DOHH2 (cell line): ENCODE measurements around the gene PHAX.

Experiments used
- H3F3A ChIP-seq: fragments of 200-600 bp; sonication (generic), shearing (Covaris generic); 2 replicates; pipeline ENCODE4 v1.6.0; 2016; ENCODE audit warnings: antibody characterized with exemption, mild to moderate bottlenecking; ENCODE audit not compliant: control insufficient read depth, insufficient read depth
- H3K27ac ChIP-seq: fragments of 200-600 bp; sonication (generic); 2 replicates; pipeline ENCODE4 v1.5.1; 2014; ENCODE audit warnings: low read depth, mild to moderate bottlenecking, low read length, moderate library complexity
- H3K27me3 ChIP-seq: fragments of 200-600 bp; sonication (generic); 2 replicates; pipeline ENCODE4 v1.6.1; 2014; ENCODE audit warnings: mild to moderate bottlenecking, low read length, mixed read lengths; ENCODE audit not compliant: control insufficient read depth
- H3K36me3 ChIP-seq: fragments of 200-600 bp; sonication (generic); 2 replicates; pipeline ENCODE4 v1.6.1; 2014; ENCODE audit warnings: mild to moderate bottlenecking, low read length, moderate library complexity, mixed read lengths; ENCODE audit not compliant: control insufficient read depth
- H3K4me1 ChIP-seq: fragments of 200-600 bp; sonication (generic); 2 replicates; pipeline ENCODE4 v1.6.1; 2014; ENCODE audit warnings: mild to moderate bottlenecking, low read length, mixed read lengths; ENCODE audit not compliant: control insufficient read depth
- H3K4me2 ChIP-seq: fragments of 200-600 bp; sonication (generic); 2 replicates; pipeline ENCODE4 v1.6.0; 2014; ENCODE audit warnings: mild to moderate bottlenecking, low read length, moderate library complexity
- H3K4me3 ChIP-seq: fragments of 200-600 bp; sonication (generic); 2 replicates; pipeline ENCODE4 v1.5.1; 2014; ENCODE audit warnings: mild to moderate bottlenecking, low read length, mixed read lengths
- H3K79me2 ChIP-seq: fragments of 200-600 bp; sonication (generic); 2 replicates; pipeline ENCODE4 v1.6.1; 2014; ENCODE audit warnings: mild to moderate bottlenecking, low read length, mixed read lengths; ENCODE audit not compliant: control insufficient read depth
- H3K9me2 ChIP-seq: fragments of 200-600 bp; sonication (generic); replicated peaks from 2 replicates; pipeline ENCODE4 v1.6.1; 2014; ENCODE audit warnings: mild to moderate bottlenecking, low read length, mixed read lengths; ENCODE audit not compliant: control insufficient read depth
- H3K9me3 ChIP-seq: fragments of 200-600 bp; sonication (generic); 2 replicates; pipeline ENCODE4 v1.6.1; 2014; ENCODE audit warnings: antibody characterized with exemption, low read length, mixed read lengths; ENCODE audit not compliant: control insufficient read depth, insufficient read depth
- H4K20me1 ChIP-seq: fragments of 200-600 bp; sonication (generic); 2 replicates; pipeline ENCODE4 v1.6.0; 2014; ENCODE audit warnings: low read depth, mild to moderate bottlenecking, antibody characterized with exemption, low read length, moderate library complexity; ENCODE audit not compliant: control insufficient read depth, insufficient read depth
- EZH2phosphoT487 ChIP-seq: fragments of 200-600 bp; sonication (generic); IDR thresholded peaks from 2 replicates; pipeline ENCODE4 v1.6.1; 2017; ENCODE audit warnings: borderline replicate concordance, mild to moderate bottlenecking, antibody characterized with exemption, low read length, moderate library complexity, mixed read lengths
- TF ChIP-seq, protein P1 (sequence below): fragments of 200-600 bp; sonication (generic); IDR thresholded peaks from one replicate; pipeline ENCODE4 v1.5.1; 2014; ENCODE audit warnings: antibody characterized with exemption, mild to moderate bottlenecking, low read depth, low read length; ENCODE audit not compliant: poor library complexity, severe bottlenecking

The PHAX gene

GRCh38 chr5:126610160-126610559 lies 9.4 kb downstream of the PHAX start:
- Histone ChIP-seq H3K36me3 (peaks cover 91% of the 10 kb centered on the region), H3K9me3 (no peaks in the 10 kb centered on the region), H3K4me2 (peak overlapping the region; percentile 24; the same call in 1 of the 2 replicates), H3K79me2 (peaks cover 97% of the 10 kb centered on the region), H3K9me2 (no peaks in the 10 kb centered on the region), H3K27me3 (no peaks in the 10 kb centered on the region), H3F3A (0 out of 2 replicates have a peak, but pooled peaks cover 3% of the 10 kb centered on the region), H3K4me1 (peaks cover 71% of the 10 kb centered on the region), H3K27ac (no peak overlapping the region), H3K4me3 (no peak overlapping the region), H4K20me1 (peaks cover 5% of the 10 kb centered on the region; the same call in 1 of the 2 replicates)
- no peak for TF ChIP-seq EZH2phosphoT487
- TF ChIP-seq, protein P1, sequence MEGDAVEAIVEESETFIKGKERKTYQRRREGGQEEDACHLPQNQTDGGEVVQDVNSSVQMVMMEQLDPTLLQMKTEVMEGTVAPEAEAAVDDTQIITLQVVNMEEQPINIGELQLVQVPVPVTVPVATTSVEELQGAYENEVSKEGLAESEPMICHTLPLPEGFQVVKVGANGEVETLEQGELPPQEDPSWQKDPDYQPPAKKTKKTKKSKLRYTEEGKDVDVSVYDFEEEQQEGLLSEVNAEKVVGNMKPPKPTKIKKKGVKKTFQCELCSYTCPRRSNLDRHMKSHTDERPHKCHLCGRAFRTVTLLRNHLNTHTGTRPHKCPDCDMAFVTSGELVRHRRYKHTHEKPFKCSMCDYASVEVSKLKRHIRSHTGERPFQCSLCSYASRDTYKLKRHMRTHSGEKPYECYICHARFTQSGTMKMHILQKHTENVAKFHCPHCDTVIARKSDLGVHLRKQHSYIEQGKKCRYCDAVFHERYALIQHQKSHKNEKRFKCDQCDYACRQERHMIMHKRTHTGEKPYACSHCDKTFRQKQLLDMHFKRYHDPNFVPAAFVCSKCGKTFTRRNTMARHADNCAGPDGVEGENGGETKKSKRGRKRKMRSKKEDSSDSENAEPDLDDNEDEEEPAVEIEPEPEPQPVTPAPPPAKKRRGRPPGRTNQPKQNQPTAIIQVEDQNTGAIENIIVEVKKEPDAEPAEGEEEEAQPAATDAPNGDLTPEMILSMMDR: no peak

DNA sequence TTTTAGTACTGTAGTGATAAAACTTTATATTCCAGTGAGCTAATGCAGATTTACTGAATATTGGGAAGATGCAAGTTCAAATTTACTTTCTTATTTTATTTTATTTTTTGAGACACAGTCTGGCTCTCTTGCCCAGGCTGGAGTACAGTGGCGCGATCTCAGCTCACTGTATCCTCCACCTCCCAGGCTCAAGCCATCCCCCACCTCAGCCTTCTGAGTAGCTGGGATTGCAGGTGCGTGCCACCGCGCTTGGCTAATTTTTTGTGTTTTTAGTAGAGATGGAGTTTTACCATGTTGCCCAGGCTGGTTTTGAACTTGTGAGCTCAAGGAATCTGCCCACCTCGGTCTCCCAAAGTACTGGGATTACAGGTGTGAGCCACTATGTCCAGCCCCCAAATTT lies 9.9 kb downstream of the PHAX start:
- H3K9me3 ChIP-seq: no peaks in the 10 kb centered on the region
- 0 out of 2 replicates have a peak, but pooled peaks cover 3% of the 10 kb centered on the region for H3F3A ChIP-seq
- peaks cover 97% of the 10 kb centered on the region for H3K79me2 ChIP-seq
- H3K27me3 ChIP-seq: no peaks in the 10 kb centered on the region
- H3K27ac ChIP-seq: no peak overlapping the region
- peaks cover 71% of the 10 kb centered on the region for H3K4me1 ChIP-seq
- no peak overlapping the region for H3K4me2 ChIP-seq
- peaks cover 87% of the 10 kb centered on the region for H3K36me3 ChIP-seq
- H4K20me1 ChIP-seq: peaks cover 5% of the 10 kb centered on the region; the same call in 1 of the 2 replicates
- no peaks in the 10 kb centered on the region for H3K9me2 ChIP-seq
- H3K4me3 ChIP-seq: no peak overlapping the region
- TF ChIP-seq EZH2phosphoT487: no peak
- TF ChIP-seq, protein P1: no peak

DNA sequence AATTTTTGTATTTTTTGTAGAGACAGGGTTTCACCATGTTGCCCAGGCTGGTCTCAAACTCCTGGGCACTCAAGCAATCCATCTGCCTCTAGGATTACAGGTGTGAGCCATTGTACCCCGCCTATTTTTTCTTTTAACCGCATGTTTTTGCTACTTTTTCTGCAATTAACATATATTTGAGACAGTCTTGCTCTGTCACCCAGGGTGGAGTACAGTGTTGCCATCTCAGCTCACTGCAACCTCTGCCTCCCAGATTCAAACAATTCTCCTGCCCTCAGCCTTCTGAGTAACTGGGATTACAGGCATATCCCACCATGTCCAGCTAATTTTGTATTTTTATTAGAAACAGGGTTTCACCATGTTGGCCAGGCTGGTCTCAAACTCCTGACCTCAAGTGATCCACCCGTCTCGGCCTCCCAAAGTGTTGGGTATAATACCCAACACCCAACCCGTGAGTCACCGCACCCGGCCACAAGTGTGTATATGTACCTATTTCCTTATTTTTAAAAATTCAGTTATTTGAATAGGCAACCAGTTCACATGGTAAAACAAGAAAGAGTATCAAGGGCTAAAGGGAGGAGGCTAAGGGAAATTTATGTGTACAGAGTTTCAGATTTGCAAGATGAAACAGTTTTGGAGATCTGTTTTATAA lies 13.3 kb downstream of the PHAX start:
- H4K20me1 ChIP-seq: no peaks in the 10 kb centered on the region
- H3K4me2 ChIP-seq: peak overlapping the region; percentile 44
- peaks cover 83% of the 10 kb centered on the region for H3K36me3 ChIP-seq
- peaks cover 52% of the 10 kb centered on the region for H3K4me1 ChIP-seq
- H3K9me3 ChIP-seq: no peaks in the 10 kb centered on the region
- peak overlapping the region; percentile 27 for H3K4me3 ChIP-seq
- no peaks in the 10 kb centered on the region for H3K9me2 ChIP-seq
- H3F3A ChIP-seq: 0 out of 2 replicates have a peak, but pooled peaks cover 3% of the 10 kb centered on the region
- peak overlapping the region; percentile 42 for H3K27ac ChIP-seq
- no peaks in the 10 kb centered on the region for H3K27me3 ChIP-seq
- TF ChIP-seq, protein P1: no peak
- no peak for TF ChIP-seq EZH2phosphoT487
- peaks cover 85% of the 10 kb centered on the region for H3K79me2 ChIP-seq
